Neutrophil (primary cell): Measurements from ENCODE around the gene OBSCN.

Experiments used
- H3K27ac ChIP-seq: fragments of 200-600 bp; sonication (generic); 2 replicates; pipeline ENCODE4 v1.5.1; 2016; ENCODE audit warnings: mild to moderate bottlenecking, moderate library complexity
- H3K27me3 ChIP-seq: fragments of 200-600 bp; sonication (generic); 2 replicates; pipeline ENCODE4 v1.6.0; 2016; ENCODE audit warnings: mild to moderate bottlenecking
- H3K36me3 ChIP-seq: fragments of 200-600 bp; sonication (generic); 2 replicates; pipeline ENCODE4 v1.5.1; 2017
- H3K4me1 ChIP-seq, 2 experiments: fragments of 200-600 bp in 1 of 2; sonication (generic) in 1 of 2; 1 replicate in 1 of 2; 2 replicates in 1 of 2; pipeline versions ENCODE4 v1.5.1 to v1.6.1; 2013 to 2016; ENCODE audit warnings: low read depth in 1 of 2, low read length in 1 of 2, mild to moderate bottlenecking in 1 of 2, moderate library complexity in 1 of 2; ENCODE audit not compliant: control insufficient read depth in 1 of 2, insufficient read depth in 1 of 2
- H3K4me3 ChIP-seq, 2 experiments: fragments of 200-600 bp in 1 of 2; sonication (generic) in 1 of 2; 1 replicate in 1 of 2; 2 replicates in 1 of 2; pipeline ENCODE4 v1.5.1; 2013 to 2016; ENCODE audit warnings: low read depth in 1 of 2, low read length in 1 of 2, mild to moderate bottlenecking in 1 of 2, moderate library complexity in 1 of 2
- H3K9me3 ChIP-seq: fragments of 200-600 bp; sonication (generic); 2 replicates; pipeline ENCODE4 v1.5.1; 2016
- CTCF ChIP-seq: fragments of 200-600 bp; sonication (generic); IDR thresholded peaks from 2 replicates; pipeline ENCODE4 v1.5.1; 2016; ENCODE audit warnings: antibody characterized with exemption

OBSCN gene

GRCh38 chr1:228373004-228373680 is 165.3 kb downstream of the OBSCN start:
- Histone ChIP-seq H3K27ac (no peak overlapping the region), H3K9me3 (no peaks in the 10 kb centered on the region), H3K27me3 (peaks cover 15% of the 10 kb centered on the region), H3K36me3 (no peaks in the 10 kb centered on the region), H3K4me1 (no peaks in the 10 kb centered on the region), H3K4me3 (no peak overlapping the region)
- TF ChIP-seq CTCF: no peak

- H3K9me3 ChIP-seq: no peaks in the 10 kb centered on the region
- H3K27ac ChIP-seq: no peak overlapping the region
- no peaks in the 10 kb centered on the region for H3K36me3 ChIP-seq
- peaks cover 0 to 5% of the 10 kb centered on the region in 2 experiments for H3K4me1 ChIP-seq
- no peak overlapping the region for H3K4me3 ChIP-seq
- peaks cover 23% of the 10 kb centered on the region for H3K27me3 ChIP-seq
- TF ChIP-seq CTCF: no peak
Observed at GRCh38 chr1:228373681-228374571, 166.1 kb downstream of the OBSCN start.

- Histone ChIP-seq H3K27ac (no peak overlapping the region), H3K36me3 (no peaks in the 10 kb centered on the region), H3K9me3 (no peaks in the 10 kb centered on the region), H3K4me1 (peaks cover 0 to 5% of the 10 kb centered on the region in 2 experiments), H3K27me3 (peaks cover 33% of the 10 kb centered on the region), H3K4me3 (no peak overlapping the region)
- no peak for TF ChIP-seq CTCF
Observed at GRCh38 chr1:228374711-228375577, 167.1 kb downstream of the OBSCN start.

- Histone ChIP-seq H3K36me3 (no peaks in the 10 kb centered on the region), H3K4me1 (peaks cover 0 to 5% of the 10 kb centered on the region in 2 experiments), H3K27me3 (peaks cover 41% of the 10 kb centered on the region), H3K9me3 (no peaks in the 10 kb centered on the region), H3K27ac (no peak overlapping the region), H3K4me3 (no peak overlapping the region)
- no peak for TF ChIP-seq CTCF
Observed at GRCh38 chr1:228375578-228376261, 167.9 kb downstream of the OBSCN start.

GRCh38 chr1:228376262-228376628 is 168.4 kb downstream of the OBSCN start:
- Histone ChIP-seq H3K27me3 (peaks cover 46% of the 10 kb centered on the region), H3K36me3 (no peaks in the 10 kb centered on the region), H3K9me3 (no peaks in the 10 kb centered on the region), H3K4me1 (peaks cover 0 to 5% of the 10 kb centered on the region in 2 experiments), H3K4me3 (no peak overlapping the region), H3K27ac (no peak overlapping the region)
- TF ChIP-seq CTCF: no peak
